HG03354 (cell line): ENCODE results near the gene TP73.
"Not testable (repeated sequence)": the region's sequence is repeated elsewhere in the genome, so short reads cannot be mapped to it uniquely, and the experiment has no call there.

Source experiments
- ATAC-seq: cut with Tn5 transposase; IDR thresholded peaks from one replicate; pipeline ENCODE4 v1.9.1; 2021; ENCODE audit warnings: mild to moderate bottlenecking; ENCODE audit not compliant: unreplicated experiment, poor library complexity, severe bottlenecking

Gene TP73

GRCh38 chr1:3747903-3748302 lies 95.6 kb downstream of the TP73 start:
- ATAC-seq, result no peak

- ATAC-seq, result not testable (repeated sequence)
These were observed 96.1 kb downstream of the TP73 start for GRCh38 chr1:3748316-3748900.

- ATAC-seq, result no peak
These were observed 97.2 kb downstream of the TP73 start for GRCh38 chr1:3749512-3749911.

- ATAC-seq, result no peak
These were observed 98.4 kb downstream of the TP73 start for GRCh38 chr1:3750741-3751140.

- ATAC-seq, result no peak
These were observed 100.2 kb downstream of the TP73 start, which contains the start of gene CCDC27 for GRCh38 chr1:3752400-3752945. Gene CCDC27 (plus strand): TSS chr1:3752450. CDS start chr1:3752482, 32 bp downstream.

GRCh38 chr1:3753656-3754454 lies 101.5 kb downstream of the TP73 start:
- ATAC-seq, result no peak

GRCh38 chr1:3756394-3756793 lies 104.1 kb downstream of the TP73 start:
- no peak for ATAC-seq

- no peak for ATAC-seq
These were observed 106.8 kb downstream of the TP73 start for GRCh38 chr1:3759164-3759563.

GRCh38 chr1:3759796-3760195 lies 107.5 kb downstream of the TP73 start:
- no peak for ATAC-seq

- no peak for ATAC-seq
These were observed 109.1 kb downstream of the TP73 start for GRCh38 chr1:3761296-3762010.

- no peak for ATAC-seq
These were observed 110.0 kb downstream of the TP73 start for GRCh38 chr1:3762151-3762872.

- ATAC-seq, result no peak
These were observed 110.5 kb downstream of the TP73 start for GRCh38 chr1:3762873-3763228.

GRCh38 chr1:3763351-3764125 lies 111.2 kb downstream of the TP73 start:
- ATAC-seq, result no peak

- ATAC-seq, result no peak
These were observed 115.1 kb downstream of the TP73 start for GRCh38 chr1:3767328-3767925.

- ATAC-seq, result no peak
These were observed 116.6 kb downstream of the TP73 start for GRCh38 chr1:3768811-3769390.

- ATAC-seq, result no peak
These were observed 117.9 kb downstream of the TP73 start for GRCh38 chr1:3770047-3770765.

- ATAC-seq, result no peak
These were observed 119.1 kb downstream of the TP73 start for GRCh38 chr1:3771108-3772026.
